ENCODE results near the gene RAP1GAP.
A peak's percentile ranks its signal among the peaks of the same experiment; 100 is the strongest.

RAP1GAP gene

GRCh38 chr1:21669258-21670058, at the start of gene RAP1GAP:
Gene RAP1GAP, minus strand, starts transcription at chr1:21669357. Its CDS starts 49,325 bp downstream, at chr1:21620032.
- DNase-seq = peak; percentile 79

GRCh38 chr1:21716169-21716568, 47.0 kb upstream of the RAP1GAP start:
- peak; percentile 39 for DNase-seq

GRCh38 chr1:21707891-21708290, 38.7 kb upstream of the RAP1GAP start:
- no peak for DNase-seq

- peak; percentile 34 for DNase-seq
Observed at GRCh38 chr1:21707086-21707840, 38.1 kb upstream of the RAP1GAP start.

GRCh38 chr1:21706151-21706835, 37.1 kb upstream of the RAP1GAP start:
- DNase-seq = peak; percentile 24

GRCh38 chr1:21705303-21705980, 36.3 kb upstream of the RAP1GAP start:
- no peak for DNase-seq

GRCh38 chr1:21704145-21704544, 35.0 kb upstream of the RAP1GAP start:
- peak; percentile 32 for DNase-seq

- peak; percentile 87 for DNase-seq
Observed at GRCh38 chr1:21703318-21703963, 34.3 kb upstream of the RAP1GAP start.

GRCh38 chr1:21702780-21703179, 33.6 kb upstream of the RAP1GAP start:
- no peak for DNase-seq

- no peak for DNase-seq
Observed at GRCh38 chr1:21701401-21701800, 32.2 kb upstream of the RAP1GAP start.

- no peak for DNase-seq
Observed at GRCh38 chr1:21700094-21700493, 30.9 kb upstream of the RAP1GAP start.

GRCh38 chr1:21696931-21697330, 27.8 kb upstream of the RAP1GAP start:
- no peak for DNase-seq

GRCh38 chr1:21693732-21694131, 24.6 kb upstream of the RAP1GAP start:
- no peak for DNase-seq

- DNase-seq = no peak
Observed at GRCh38 chr1:21691739-21692138, 22.6 kb upstream of the RAP1GAP start.

GRCh38 chr1:21689661-21690372, 20.7 kb upstream of the RAP1GAP start:
- DNase-seq = no peak

- peak; percentile 70 for DNase-seq
Observed at GRCh38 chr1:21687081-21687529, 17.9 kb upstream of the RAP1GAP start.

- DNase-seq = no peak
Observed at GRCh38 chr1:21685946-21686678, 17.0 kb upstream of the RAP1GAP start.

- no peak for DNase-seq
Observed at GRCh38 chr1:21681426-21681825, 12.3 kb upstream of the RAP1GAP start.

- no peak for DNase-seq
Observed at GRCh38 chr1:21680918-21681317, 11.8 kb upstream of the RAP1GAP start.

GRCh38 chr1:21680381-21680780, 11.2 kb upstream of the RAP1GAP start:
- no peak for DNase-seq

GRCh38 chr1:21677168-21677567, 8.0 kb upstream of the RAP1GAP start:
- DNase-seq = no peak

All from hematopoietic multipotent progenitor cell treated with erythropoietin and hydrocortisone succinate and interleukin-3 and kit ligand, for 6 days (in vitro differentiated cells).